Measurements from ENCODE around the gene RWDD4.

The RWDD4 gene

GRCh38 chr4:183659029-183659871, at the start of gene RWDD4, which contains the start of gene TRAPPC11:
Gene RWDD4 (minus strand): TSS chr4:183659185. CDS start chr4:183658952, 233 bp downstream.
Gene TRAPPC11 (plus strand): TSS chr4:183659293. CDS start chr4:183663868, 4,575 bp downstream.
- no peaks in the 10 kb centered on the region for H3K9me3 Mint-ChIP-seq
- peak within 1 kb of the TSS; percentile 96 for H3K27ac Mint-ChIP-seq
- TF ChIP-seq, protein P1, sequence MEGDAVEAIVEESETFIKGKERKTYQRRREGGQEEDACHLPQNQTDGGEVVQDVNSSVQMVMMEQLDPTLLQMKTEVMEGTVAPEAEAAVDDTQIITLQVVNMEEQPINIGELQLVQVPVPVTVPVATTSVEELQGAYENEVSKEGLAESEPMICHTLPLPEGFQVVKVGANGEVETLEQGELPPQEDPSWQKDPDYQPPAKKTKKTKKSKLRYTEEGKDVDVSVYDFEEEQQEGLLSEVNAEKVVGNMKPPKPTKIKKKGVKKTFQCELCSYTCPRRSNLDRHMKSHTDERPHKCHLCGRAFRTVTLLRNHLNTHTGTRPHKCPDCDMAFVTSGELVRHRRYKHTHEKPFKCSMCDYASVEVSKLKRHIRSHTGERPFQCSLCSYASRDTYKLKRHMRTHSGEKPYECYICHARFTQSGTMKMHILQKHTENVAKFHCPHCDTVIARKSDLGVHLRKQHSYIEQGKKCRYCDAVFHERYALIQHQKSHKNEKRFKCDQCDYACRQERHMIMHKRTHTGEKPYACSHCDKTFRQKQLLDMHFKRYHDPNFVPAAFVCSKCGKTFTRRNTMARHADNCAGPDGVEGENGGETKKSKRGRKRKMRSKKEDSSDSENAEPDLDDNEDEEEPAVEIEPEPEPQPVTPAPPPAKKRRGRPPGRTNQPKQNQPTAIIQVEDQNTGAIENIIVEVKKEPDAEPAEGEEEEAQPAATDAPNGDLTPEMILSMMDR (IDR thresholded peaks at IDR 0.05) = no peak
- peak within 1 kb of the TSS; percentile 94 for H3K4me3 Mint-ChIP-seq
- peaks cover 21% of the 10 kb centered on the region for H3K36me3 Mint-ChIP-seq (ENCODE audit: low read depth)
- DNase-seq = peak; percentile 97
- H3K27me3 Mint-ChIP-seq (ENCODE audit: low read depth, poor library complexity) = no peaks in the 10 kb centered on the region
- peaks cover 27% of the 10 kb centered on the region for H3K4me1 Mint-ChIP-seq

GRCh38 chr4:183702492-183702891, 43.5 kb upstream of the RWDD4 start:
- Mint-ChIP-seq H3K27ac (no peak overlapping the region), H3K4me3 (no peak overlapping the region)

GRCh38 chr4:183700407-183700806, 41.4 kb upstream of the RWDD4 start:
- peaks cover 92% of the 10 kb centered on the region for H3K36me3 Mint-ChIP-seq (ENCODE audit: low read depth)
- no peaks in the 10 kb centered on the region for H3K4me1 Mint-ChIP-seq
- H3K9me3 Mint-ChIP-seq = peaks cover 12% of the 10 kb centered on the region
- TF ChIP-seq, protein P1 (IDR thresholded peaks at IDR 0.05) = no peak
- H3K27me3 Mint-ChIP-seq (ENCODE audit: low read depth, poor library complexity) = peaks cover 2% of the 10 kb centered on the region
- no peak for DNase-seq
- no peak overlapping the region for H3K27ac Mint-ChIP-seq
- no peak overlapping the region for H3K4me3 Mint-ChIP-seq

More at GRCh38 chr4:183702492-183702891, 43.5 kb upstream of the RWDD4 start:
- H3K27me3 Mint-ChIP-seq (ENCODE audit: low read depth, poor library complexity) = peaks cover 2% of the 10 kb centered on the region
- H3K36me3 Mint-ChIP-seq (ENCODE audit: low read depth) = peaks cover 93% of the 10 kb centered on the region
- peaks cover 12% of the 10 kb centered on the region for H3K9me3 Mint-ChIP-seq
- H3K4me1 Mint-ChIP-seq = no peaks in the 10 kb centered on the region
- TF ChIP-seq, protein P1 (IDR thresholded peaks at IDR 0.05) = no peak
- DNase-seq = no peak

DNA sequence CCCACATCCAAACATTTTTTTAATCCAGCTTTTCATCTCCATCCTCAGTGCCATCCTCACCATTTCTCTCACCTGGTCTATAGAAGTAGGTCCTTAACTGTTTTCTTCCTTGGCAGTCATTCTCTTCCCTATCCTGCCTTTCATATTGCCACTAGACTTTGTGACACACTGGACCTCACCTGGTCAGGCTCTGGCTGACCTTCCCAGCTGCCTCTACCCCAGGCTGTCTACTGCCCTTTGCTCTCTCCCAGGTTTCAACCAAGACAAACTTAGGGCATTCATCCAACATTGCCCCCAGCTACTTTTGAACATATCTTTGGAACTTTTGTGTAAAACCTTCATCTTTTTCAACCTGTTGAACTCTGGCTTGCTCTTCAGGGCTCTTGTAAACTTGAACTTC, 39.9 kb upstream of the RWDD4 start:
- Mint-ChIP-seq H3K4me3 (no peak overlapping the region), H3K9me3 (peaks cover 12% of the 10 kb centered on the region), H3K27ac (no peak overlapping the region), H3K36me3 (ENCODE audit: low read depth) (peaks cover 88% of the 10 kb centered on the region), H3K27me3 (ENCODE audit: low read depth, poor library complexity) (peaks cover 2% of the 10 kb centered on the region), H3K4me1 (no peaks in the 10 kb centered on the region)
- TF ChIP-seq, protein P1 (IDR thresholded peaks at IDR 0.05) = no peak
- no peak for DNase-seq

- H3K9me3 Mint-ChIP-seq = no peaks in the 10 kb centered on the region
- DNase-seq = no peak
- H3K36me3 Mint-ChIP-seq (ENCODE audit: low read depth) = peaks cover 71% of the 10 kb centered on the region
- H3K27me3 Mint-ChIP-seq (ENCODE audit: low read depth, poor library complexity) = no peaks in the 10 kb centered on the region
- H3K27ac Mint-ChIP-seq = no peak overlapping the region
- H3K4me1 Mint-ChIP-seq = no peaks in the 10 kb centered on the region
- no peak overlapping the region for H3K4me3 Mint-ChIP-seq
- TF ChIP-seq, protein P1 (IDR thresholded peaks at IDR 0.05) = no peak
Observed at GRCh38 chr4:183691897-183692296, 32.9 kb upstream of the RWDD4 start.
